HCT116 (cell line): ENCODE data around the gene LRPPRC. TPM values are rescaled to one million over a fixed set of nuclear protein-coding genes. Genes with fewer than 3 reads are reported as not detected.

ENCODE experiments used
- ATAC-seq: fragments of 200-7000 bp; cut with Tn5 transposase; 2 replicates; pipeline ENCODE4 v1.9.1; 2020; ENCODE audit warnings: mild to moderate bottlenecking, moderate library complexity
- BruUV-seq: library from RNA; stranded (reverse); fragments of 400-500 nt; replicated peaks from 2 replicates; lab custom pipeline; 2021; lab: Mats Ljungman, UMichigan
- CTCF ChIA-PET: fragments of 300-600 bp; sonication (Branson Sonifier 250); formaldehyde crosslinking; loops from one replicate; lab custom pipeline; 2021; ENCODE audit warnings: antibody characterized with exemption; lab: Charles Lee
- POLR2A ChIA-PET: fragments of 300-600, 350-600 bp; sonication (Branson Sonifier 250); formaldehyde crosslinking; loops from one replicate; lab custom pipeline; 2021; ENCODE audit warnings: antibody characterized with exemption; lab: Charles Lee
- RAD21 ChIA-PET, 2 experiments: fragments of 300-600 bp; sonication (Branson Sonifier 250); formaldehyde crosslinking; loops; one replicate each; lab custom pipeline; 2023; ENCODE audit warnings: low total read pairs in 2 of 2; ENCODE audit not compliant: uncharacterized antibody in 2 of 2, unreplicated experiment in 2 of 2, low non-redundant PET in 1 of 2; lab: Charles Lee
- DNase-seq: peaks from one replicate; pipeline ENCODE4 v3.0.0-alpha.2; 2010; ENCODE audit warnings: low read depth, low spot score
- H2AFZ ChIP-seq: fragments of 200-600 bp; shearing (Covaris generic), sonication (generic); 2 replicates; pipeline ENCODE4 v1.6.1; 2017; ENCODE audit warnings: low read depth, mixed run types, mixed read lengths, antibody characterized with exemption, low read length; ENCODE audit not compliant: poor library complexity, severe bottlenecking
- H3K27ac ChIP-seq: 2 replicates; pipeline ENCODE4 v1.5.1; 2012; ENCODE audit warnings: low read depth, low read length
- H3K27me3 ChIP-seq: fragments of 200-600 bp; sonication (generic); 2 replicates; pipeline ENCODE4 v1.6.1; 2016; ENCODE audit warnings: mixed run types, low read length, mixed read lengths; ENCODE audit not compliant: insufficient read depth
- H3K36me3 ChIP-seq, 2 experiments: fragments of 200-500 bp in 1 of 2; fragments of 200-600 bp in 1 of 2; sonication (Bioruptor generic) in 1 of 2; sonication (generic) in 1 of 2; 2 replicates each; pipeline versions ENCODE4 v1.5.1 to v1.6.1; 2014 to 2016; ENCODE audit warnings: low read length in 2 of 2, inconsistent platforms in 1 of 2, mixed read lengths in 1 of 2, mixed run types in 1 of 2; ENCODE audit not compliant: insufficient read depth in 2 of 2, control insufficient read depth in 1 of 2
- H3K4me1 ChIP-seq, 2 experiments: fragments of 200-600 bp in 1 of 2; sonication (generic) in 1 of 2; 2 replicates each; pipeline versions ENCODE4 v1.5.1 to v1.6.1; 2012 to 2017; ENCODE audit warnings: low read length in 2 of 2, inconsistent platforms in 1 of 2, mild to moderate bottlenecking in 1 of 2, mixed read lengths in 1 of 2, mixed run types in 1 of 2, moderate library complexity in 1 of 2; ENCODE audit not compliant: insufficient read depth in 2 of 2, control insufficient read depth in 1 of 2
- H3K4me2 ChIP-seq: fragments of 200-600 bp; sonication (generic); 2 replicates; pipeline ENCODE4 v1.6.1; 2017; ENCODE audit warnings: mixed run types, low read length, mixed read lengths
- H3K4me3 ChIP-seq, 2 experiments: fragments of 200-600 bp in 1 of 2; sonication (generic) in 1 of 2; replicated peaks in 1 of 2; 2 replicates each; pipeline ENCODE4 v1.5.1; 2011 to 2016; ENCODE audit warnings: low read length in 2 of 2, control low read depth in 1 of 2, low read depth in 1 of 2, mild to moderate bottlenecking in 1 of 2, mixed read lengths in 1 of 2, mixed run types in 1 of 2
- H3K79me2 ChIP-seq: fragments of 200-600 bp; sonication (generic); 2 replicates; pipeline ENCODE4 v1.6.1; 2017; ENCODE audit warnings: mild to moderate bottlenecking, mixed run types, low read length, moderate library complexity, mixed read lengths; ENCODE audit not compliant: insufficient read depth
- H3K9ac ChIP-seq: fragments of 200-600 bp; sonication (generic); 2 replicates; pipeline ENCODE4 v1.6.1; 2016; ENCODE audit warnings: low read length, mixed read lengths
- H3K9me2 ChIP-seq: fragments of 200-600 bp; sonication (generic), shearing (Covaris generic); 2 replicates; pipeline ENCODE4 v1.6.1; 2017; ENCODE audit warnings: mixed run types, mild to moderate bottlenecking, moderate library complexity; ENCODE audit not compliant: insufficient read depth
- H3K9me3 ChIP-seq, 2 experiments: fragments of 200-500 bp in 1 of 2; fragments of 200-600 bp in 1 of 2; sonication (Bioruptor generic) in 1 of 2; sonication (generic) in 1 of 2; 2 replicates each; pipeline ENCODE4 v1.6.1; 2014 to 2017; ENCODE audit warnings: low read length in 2 of 2, mixed read lengths in 2 of 2, inconsistent platforms in 1 of 2, low read depth in 1 of 2, mild to moderate bottlenecking in 1 of 2, mixed run types in 1 of 2, moderate library complexity in 1 of 2; ENCODE audit not compliant: control insufficient read depth in 1 of 2, insufficient read depth in 1 of 2
- H4K20me1 ChIP-seq: fragments of 200-600 bp; sonication (generic), shearing (Covaris generic); 2 replicates; pipeline ENCODE4 v1.6.1; 2017; ENCODE audit warnings: mixed run types, mild to moderate bottlenecking, moderate library complexity; ENCODE audit not compliant: insufficient read depth
- CBX3 ChIP-seq: IDR thresholded peaks from 2 replicates; pipeline ENCODE4 v1.6.1; 2012; ENCODE audit warnings: low read depth
- EGR1 ChIP-seq: IDR thresholded peaks from 2 replicates; pipeline ENCODE4 v1.6.1; 2012; ENCODE audit warnings: low read depth
- EZH2 ChIP-seq: fragments of 200-600 bp; sonication (generic); IDR thresholded peaks from 2 replicates; pipeline ENCODE4 v1.6.1; 2017; ENCODE audit warnings: antibody characterized with exemption, mixed run types
- SRF ChIP-seq: IDR thresholded peaks from 2 replicates; pipeline ENCODE4 v1.6.1; 2012; ENCODE audit warnings: low read depth
- intact Hi-C: fragments of 100-400 bp; cut with micrococcal nuclease; formaldehyde crosslinking; loops from 2 replicates; pipeline ENCODE4 v1.10.0; 2022
- total RNA-seq: library from RNA; stranded (reverse); gene quantifications from one replicate; pipeline ENCODE4 v1.2.1, GENCODE V29; 2021; ENCODE audit not compliant: unreplicated experiment
- TF ChIP-seq, protein P1 (sequence below): IDR thresholded peaks from 2 replicates; pipeline ENCODE4 v1.6.1; 2012
- TF ChIP-seq, protein P2 (sequence below): IDR thresholded peaks from 2 replicates; pipeline ENCODE4 v1.6.1; 2012
- TF ChIP-seq, protein P3 (sequence below): IDR thresholded peaks from 2 replicates; pipeline ENCODE4 v1.6.1; 2012; ENCODE audit warnings: low read depth

LRPPRC gene
- total RNA-seq, 1 experiment from 2014 or later, result 210 TPM

DNA sequence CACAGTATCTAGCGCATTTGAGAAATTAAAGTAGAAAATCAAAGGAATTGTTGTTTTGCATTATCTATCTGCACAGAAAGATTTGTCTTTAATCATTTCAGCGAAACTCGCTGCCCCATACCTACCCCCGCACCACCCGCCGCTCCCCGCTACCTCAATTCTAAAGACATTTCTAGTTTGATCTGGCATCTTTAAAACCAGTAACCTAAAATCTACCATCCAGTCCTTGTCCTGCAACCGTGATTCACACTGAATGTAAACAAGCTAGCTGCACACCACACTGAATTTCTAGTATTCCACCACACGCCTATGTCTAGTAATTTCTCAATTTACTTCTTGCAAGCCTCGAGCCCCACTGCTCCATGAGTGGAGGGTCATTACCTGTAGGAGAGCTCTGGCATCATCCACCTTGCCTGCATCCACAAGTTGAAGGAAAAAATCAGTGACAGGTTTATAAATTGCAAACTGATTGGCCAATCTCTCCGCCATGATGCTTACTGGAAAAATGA is 96.9 kb downstream of the LRPPRC start:
- Histone ChIP-seq H3K4me3 (no peak overlapping the region), H3K4me1 (no peaks in the 10 kb centered on the region), H3K4me2 (no peak overlapping the region), H3K9me3 (no peaks in the 10 kb centered on the region), H3K9me2 (no peaks in the 10 kb centered on the region), H3K27ac (no peak overlapping the region), H3K9ac (no peak overlapping the region), H4K20me1 (peaks cover 25% of the 10 kb centered on the region; the same call in 1 of the 2 replicates), H3K36me3 (peaks cover 58 to 66% of the 10 kb centered on the region in 2 experiments), H3K79me2 (peaks cover 68% of the 10 kb centered on the region), H2AFZ (no peak overlapping the region), H3K27me3 (no peaks in the 10 kb centered on the region)
- ATAC-seq, result no peak
- no TSS peak for BruUV-seq
- intact Hi-C loops, result no loop called here
- no peak for DNase-seq
- TF ChIP-seq EGR1 (no peak), CBX3 (no peak), SRF (no peak), EZH2 (no peak)
- TF ChIP-seq, protein P1, sequence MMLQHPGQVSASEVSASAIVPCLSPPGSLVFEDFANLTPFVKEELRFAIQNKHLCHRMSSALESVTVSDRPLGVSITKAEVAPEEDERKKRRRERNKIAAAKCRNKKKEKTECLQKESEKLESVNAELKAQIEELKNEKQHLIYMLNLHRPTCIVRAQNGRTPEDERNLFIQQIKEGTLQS, result no peak
- TF ChIP-seq, protein P2, sequence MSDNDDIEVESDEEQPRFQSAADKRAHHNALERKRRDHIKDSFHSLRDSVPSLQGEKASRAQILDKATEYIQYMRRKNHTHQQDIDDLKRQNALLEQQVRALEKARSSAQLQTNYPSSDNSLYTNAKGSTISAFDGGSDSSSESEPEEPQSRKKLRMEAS, result no peak
- TF ChIP-seq, protein P3, sequence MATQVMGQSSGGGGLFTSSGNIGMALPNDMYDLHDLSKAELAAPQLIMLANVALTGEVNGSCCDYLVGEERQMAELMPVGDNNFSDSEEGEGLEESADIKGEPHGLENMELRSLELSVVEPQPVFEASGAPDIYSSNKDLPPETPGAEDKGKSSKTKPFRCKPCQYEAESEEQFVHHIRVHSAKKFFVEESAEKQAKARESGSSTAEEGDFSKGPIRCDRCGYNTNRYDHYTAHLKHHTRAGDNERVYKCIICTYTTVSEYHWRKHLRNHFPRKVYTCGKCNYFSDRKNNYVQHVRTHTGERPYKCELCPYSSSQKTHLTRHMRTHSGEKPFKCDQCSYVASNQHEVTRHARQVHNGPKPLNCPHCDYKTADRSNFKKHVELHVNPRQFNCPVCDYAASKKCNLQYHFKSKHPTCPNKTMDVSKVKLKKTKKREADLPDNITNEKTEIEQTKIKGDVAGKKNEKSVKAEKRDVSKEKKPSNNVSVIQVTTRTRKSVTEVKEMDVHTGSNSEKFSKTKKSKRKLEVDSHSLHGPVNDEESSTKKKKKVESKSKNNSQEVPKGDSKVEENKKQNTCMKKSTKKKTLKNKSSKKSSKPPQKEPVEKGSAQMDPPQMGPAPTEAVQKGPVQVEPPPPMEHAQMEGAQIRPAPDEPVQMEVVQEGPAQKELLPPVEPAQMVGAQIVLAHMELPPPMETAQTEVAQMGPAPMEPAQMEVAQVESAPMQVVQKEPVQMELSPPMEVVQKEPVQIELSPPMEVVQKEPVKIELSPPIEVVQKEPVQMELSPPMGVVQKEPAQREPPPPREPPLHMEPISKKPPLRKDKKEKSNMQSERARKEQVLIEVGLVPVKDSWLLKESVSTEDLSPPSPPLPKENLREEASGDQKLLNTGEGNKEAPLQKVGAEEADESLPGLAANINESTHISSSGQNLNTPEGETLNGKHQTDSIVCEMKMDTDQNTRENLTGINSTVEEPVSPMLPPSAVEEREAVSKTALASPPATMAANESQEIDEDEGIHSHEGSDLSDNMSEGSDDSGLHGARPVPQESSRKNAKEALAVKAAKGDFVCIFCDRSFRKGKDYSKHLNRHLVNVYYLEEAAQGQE, result no peak
- ChIA-PET CTCF (no interaction called here), POLR2A (no interaction called here), RAD21 (no interaction called here)
